ENCODE results near the gene MPP2.
"Not testable (repeated sequence)": the region's sequence is repeated elsewhere in the genome, so short reads cannot be mapped to it uniquely, and the experiment has no call there.

MPP2 gene

GRCh38 chr17:43939886-43940285 is 32.5 kb upstream of the MPP2 start:
- no peak for TF ChIP-seq CTCF (IDR thresholded peaks at IDR 0.05; ENCODE audit: low read length, missing control alignments)
- H3K4me3 ChIP-seq (replicated peaks; ENCODE audit: low read depth, low read length): no peak overlapping the region
- DNase-seq (ENCODE audit: low read depth): no peak

GRCh38 chr17:43939452-43939851 is 32.1 kb upstream of the MPP2 start:
- not testable (repeated sequence) for DNase-seq (ENCODE audit: low read depth); H3K4me3 ChIP-seq (replicated peaks; ENCODE audit: low read depth, low read length)

GRCh38 chr17:43938838-43939182 is 31.5 kb upstream of the MPP2 start:
- no peak overlapping the region for H3K4me3 ChIP-seq (replicated peaks; ENCODE audit: low read depth, low read length)
- no peak for TF ChIP-seq CTCF (IDR thresholded peaks at IDR 0.05; ENCODE audit: low read length, missing control alignments)
- no peak for DNase-seq (ENCODE audit: low read depth)

GRCh38 chr17:43936434-43936833 is 29.1 kb upstream of the MPP2 start:
- no peak overlapping the region for H3K4me3 ChIP-seq (replicated peaks; ENCODE audit: low read depth, low read length)
- TF ChIP-seq CTCF (IDR thresholded peaks at IDR 0.05; ENCODE audit: low read length, missing control alignments): no peak
- no peak for DNase-seq (ENCODE audit: low read depth)

GRCh38 chr17:43935926-43936261 is 28.6 kb upstream of the MPP2 start:
- H3K4me3 ChIP-seq (replicated peaks; ENCODE audit: low read depth, low read length): no peak overlapping the region
- no peak for TF ChIP-seq CTCF (IDR thresholded peaks at IDR 0.05; ENCODE audit: low read length, missing control alignments)
- DNase-seq (ENCODE audit: low read depth): no peak

- DNase-seq (ENCODE audit: low read depth): no peak
- TF ChIP-seq CTCF (IDR thresholded peaks at IDR 0.05; ENCODE audit: low read length, missing control alignments): no peak
- no peak overlapping the region for H3K4me3 ChIP-seq (replicated peaks; ENCODE audit: low read depth, low read length)
Observed at GRCh38 chr17:43935204-43935925, 28.0 kb upstream of the MPP2 start.

GRCh38 chr17:43932923-43933322 is 25.6 kb upstream of the MPP2 start:
- no peak for TF ChIP-seq CTCF (IDR thresholded peaks at IDR 0.05; ENCODE audit: low read length, missing control alignments)
- no peak for DNase-seq (ENCODE audit: low read depth)
- H3K4me3 ChIP-seq (replicated peaks; ENCODE audit: low read depth, low read length): no peak overlapping the region

Measured in fibroblast of pulmonary artery (primary cell).